Activated CD8-positive, alpha-beta memory T cell treated with anti-CD3 and anti-CD28 coated beads, Interleukin-2, amount 50 U/mL, for 4 hours (primary cell): ENCODE results near the gene CYB561D1.

Source experiments
- DNase-seq: peaks from one replicate; pipeline ENCODE4 v3.0.0-alpha.2; 2020

CYB561D1 gene

DNA sequence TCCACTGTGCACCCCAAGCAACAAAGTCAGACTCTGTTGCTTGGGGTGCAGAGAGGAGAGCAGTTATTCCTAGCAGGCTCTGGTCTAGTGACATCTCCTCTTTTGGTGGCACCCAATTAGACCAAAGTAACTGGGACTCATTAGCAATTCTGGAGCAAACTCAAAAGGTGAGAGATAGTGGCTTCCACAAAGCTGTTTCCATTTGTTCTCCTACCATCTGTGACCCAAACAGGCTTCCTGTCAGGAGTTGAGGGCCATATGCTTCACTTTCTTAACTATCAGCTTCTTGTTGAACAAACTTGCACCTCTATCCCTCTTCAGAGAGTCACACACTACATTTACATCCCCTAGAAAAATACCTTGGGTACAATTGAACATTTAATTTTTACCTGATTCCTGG lies 11.7 kb upstream of the CYB561D1 start:
- no peak for DNase-seq

DNA sequence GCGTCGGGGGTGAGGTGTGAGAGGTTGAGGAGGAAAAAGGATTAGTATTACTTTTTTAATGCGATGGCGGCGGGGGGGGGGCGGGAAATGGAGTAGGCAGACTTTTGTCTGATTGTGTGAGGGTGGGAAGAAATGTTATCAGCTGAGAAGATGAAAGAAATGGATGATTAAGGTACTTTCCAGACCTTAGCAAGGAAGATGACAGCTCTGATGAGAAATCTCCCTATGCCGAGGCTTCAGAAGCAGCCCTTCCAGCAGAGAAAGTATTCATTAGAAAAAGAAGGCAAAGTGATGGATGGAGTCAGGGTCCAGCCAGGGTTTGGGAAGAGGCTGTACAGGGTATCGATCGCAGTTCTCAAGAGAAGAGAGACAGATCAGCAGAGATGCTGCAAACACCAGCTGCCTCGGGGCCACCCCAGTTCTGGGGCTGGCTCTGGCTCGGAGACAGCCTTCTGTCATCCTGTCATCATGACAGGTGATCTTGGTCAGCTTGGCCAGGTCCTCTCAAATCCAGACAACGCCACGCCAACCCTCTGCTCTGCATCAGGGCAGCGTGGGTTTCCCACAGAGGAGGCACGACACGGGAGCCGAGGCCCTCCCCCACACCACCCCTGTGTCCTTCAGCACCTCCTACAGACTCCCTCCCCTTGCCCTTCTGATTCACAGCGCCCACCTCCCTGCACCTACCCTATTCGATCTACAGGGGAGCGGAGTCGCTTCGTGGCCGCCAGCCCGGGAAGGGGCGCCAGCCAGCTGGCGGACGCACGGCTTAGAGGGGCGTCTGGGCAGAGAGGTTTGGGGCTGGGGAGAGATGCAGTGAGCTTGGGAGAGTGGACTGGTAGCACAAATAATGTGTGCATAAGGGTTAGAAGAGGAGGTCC lies 10.9 kb upstream of the CYB561D1 start:
- DNase-seq: peak; percentile 45

DNA sequence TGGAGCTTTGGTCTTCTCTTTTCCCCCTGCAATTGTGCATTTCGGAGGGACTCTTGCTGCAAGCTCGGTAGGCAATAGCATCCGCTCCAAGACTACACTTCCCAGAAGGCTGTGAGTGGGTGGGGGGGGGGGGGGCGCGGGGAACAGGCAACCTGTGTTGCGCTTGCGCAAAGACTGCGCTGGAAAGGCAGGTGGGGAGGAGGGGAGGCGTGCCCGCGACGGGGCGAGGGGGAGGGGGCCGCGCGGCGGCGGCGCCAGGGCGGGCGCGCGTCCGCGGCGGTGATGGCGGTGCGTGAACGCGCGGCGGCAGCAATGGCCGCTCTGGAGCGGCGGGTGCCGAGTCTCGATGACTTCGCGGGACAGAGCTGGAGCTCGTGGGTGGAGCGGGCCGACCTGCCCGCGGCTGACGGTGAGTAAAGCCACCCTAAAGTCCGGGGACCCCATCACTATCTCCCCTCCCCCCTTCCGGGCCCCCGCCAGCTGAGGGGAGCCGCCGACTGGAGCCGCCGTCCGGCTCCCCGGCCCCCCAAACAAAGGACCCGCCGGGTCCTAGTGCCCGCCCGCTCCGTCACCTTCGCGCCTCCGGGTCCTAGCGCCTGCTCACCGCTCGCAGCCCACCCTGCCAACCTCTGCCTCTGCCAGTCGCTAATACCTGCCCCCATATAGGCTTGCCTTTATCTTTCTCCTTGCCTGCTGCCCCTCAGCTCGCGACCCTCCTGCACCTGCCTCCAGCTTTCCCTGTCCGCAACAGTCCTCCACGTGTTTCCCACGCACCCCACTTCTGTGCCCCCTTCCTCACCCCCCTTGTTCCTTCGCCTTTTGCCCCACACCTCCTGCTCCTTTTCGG lies 10.0 kb upstream of the CYB561D1 start, which contains the start of gene ATXN7L2:
ATXN7L2 (plus strand) TSS at position 234 of the 847 bp plus-strand sequence; CDS start at position 283, 49 bp downstream.
- DNase-seq: peak; percentile 91

DNA sequence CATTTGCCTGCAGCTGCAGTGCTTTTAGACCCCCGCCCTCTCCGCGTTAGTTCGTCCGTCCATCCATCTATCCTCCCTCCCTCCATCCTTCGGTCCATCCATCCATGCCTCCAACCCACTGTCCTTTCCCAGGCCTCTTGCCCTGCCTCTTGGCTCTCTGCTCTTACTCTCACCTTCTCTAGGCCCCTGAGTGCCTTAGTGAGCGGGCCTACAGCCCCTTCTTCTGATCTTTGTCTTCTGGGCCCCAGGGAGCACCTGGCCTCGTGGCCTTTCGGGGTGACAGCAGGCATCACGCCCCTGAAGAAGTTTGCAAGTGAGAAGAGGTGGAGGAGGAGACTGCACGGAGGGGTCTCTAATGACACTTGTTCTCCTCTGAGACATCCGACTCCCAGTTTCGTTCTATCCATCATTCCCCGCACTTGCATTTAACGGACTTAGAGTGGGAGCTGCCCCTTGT lies 9.3 kb upstream of the CYB561D1 start:
- DNase-seq: no peak

DNA sequence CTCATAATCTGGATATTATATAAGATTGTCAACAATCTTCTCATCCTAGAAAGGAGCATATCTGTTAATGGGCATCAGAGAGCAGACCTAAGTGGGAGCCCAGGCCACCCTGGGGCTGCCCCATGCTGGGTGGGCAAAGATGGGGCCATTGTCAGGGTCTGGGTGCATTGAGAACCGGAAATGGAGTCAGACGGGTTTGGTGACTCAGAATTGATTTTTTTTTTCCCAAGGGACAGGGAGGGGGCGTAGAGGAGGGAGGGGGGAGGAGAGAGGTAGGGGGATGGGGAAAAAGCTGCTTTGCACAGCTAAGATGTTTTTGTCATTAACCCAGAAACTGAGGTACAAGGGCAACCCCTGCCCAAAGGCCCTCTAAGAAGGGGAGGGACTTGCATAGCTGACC lies 8.9 kb upstream of the CYB561D1 start:
- no peak for DNase-seq

DNA sequence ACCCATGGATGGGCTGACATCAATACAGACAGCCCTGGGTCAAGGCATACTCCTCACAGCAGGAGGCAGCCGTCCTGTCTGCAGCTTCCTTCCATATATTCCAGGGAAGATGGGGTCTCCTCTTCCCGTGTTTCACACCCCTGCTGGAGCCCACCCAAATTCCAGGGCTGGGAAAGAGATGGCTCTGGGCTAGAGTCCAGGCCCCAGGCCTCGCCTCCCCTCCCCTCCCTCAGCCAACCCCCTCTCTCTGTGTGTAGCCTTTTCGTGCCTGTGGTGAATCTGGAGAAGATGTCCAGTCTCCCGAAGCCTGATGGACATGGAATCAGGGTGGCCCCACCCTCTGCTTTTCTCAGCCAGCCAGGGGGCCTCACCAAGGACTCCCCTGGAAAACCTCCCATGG lies 6.6 kb upstream of the CYB561D1 start:
- no peak for DNase-seq

DNA sequence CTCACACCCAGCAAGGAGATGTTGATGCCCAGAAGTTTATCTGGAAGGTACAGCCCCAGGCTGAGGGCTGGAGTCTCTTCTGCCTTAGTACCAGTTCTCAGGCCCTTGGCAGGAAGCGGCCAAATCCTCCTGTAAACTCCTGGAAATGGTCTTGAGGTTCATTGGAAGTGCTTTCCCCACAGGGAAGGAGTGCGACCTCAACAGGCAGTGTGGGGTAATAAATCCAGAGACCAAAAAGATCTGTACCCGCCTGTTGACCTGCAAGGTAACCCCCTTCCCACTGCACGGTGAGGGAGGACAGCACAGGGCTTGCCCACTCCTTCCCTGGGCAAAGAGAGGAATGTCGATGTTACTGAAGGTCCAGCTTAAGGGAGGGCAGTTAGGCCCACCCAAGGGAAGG lies 5.7 kb upstream of the CYB561D1 start:
- no peak for DNase-seq

DNA sequence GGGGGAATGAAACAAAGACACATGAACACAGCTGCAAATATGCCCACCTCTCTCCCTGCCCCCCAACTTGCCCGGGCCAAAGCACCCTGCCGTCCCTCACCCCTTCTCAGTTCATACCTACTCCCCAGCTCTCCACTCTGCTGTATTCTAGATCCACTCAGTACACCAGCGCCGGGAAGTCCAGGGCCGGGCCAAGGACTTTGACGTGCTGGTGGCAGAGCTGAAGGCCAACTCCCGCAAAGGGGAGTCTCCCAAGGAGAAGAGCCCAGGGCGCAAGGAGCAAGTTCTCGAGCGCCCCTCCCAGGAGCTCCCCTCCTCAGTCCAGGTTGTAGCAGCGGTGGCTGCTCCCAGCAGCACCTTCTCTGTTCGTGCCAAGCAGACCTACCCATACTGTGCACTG lies 5.2 kb upstream of the CYB561D1 start:
- DNase-seq: no peak

DNA sequence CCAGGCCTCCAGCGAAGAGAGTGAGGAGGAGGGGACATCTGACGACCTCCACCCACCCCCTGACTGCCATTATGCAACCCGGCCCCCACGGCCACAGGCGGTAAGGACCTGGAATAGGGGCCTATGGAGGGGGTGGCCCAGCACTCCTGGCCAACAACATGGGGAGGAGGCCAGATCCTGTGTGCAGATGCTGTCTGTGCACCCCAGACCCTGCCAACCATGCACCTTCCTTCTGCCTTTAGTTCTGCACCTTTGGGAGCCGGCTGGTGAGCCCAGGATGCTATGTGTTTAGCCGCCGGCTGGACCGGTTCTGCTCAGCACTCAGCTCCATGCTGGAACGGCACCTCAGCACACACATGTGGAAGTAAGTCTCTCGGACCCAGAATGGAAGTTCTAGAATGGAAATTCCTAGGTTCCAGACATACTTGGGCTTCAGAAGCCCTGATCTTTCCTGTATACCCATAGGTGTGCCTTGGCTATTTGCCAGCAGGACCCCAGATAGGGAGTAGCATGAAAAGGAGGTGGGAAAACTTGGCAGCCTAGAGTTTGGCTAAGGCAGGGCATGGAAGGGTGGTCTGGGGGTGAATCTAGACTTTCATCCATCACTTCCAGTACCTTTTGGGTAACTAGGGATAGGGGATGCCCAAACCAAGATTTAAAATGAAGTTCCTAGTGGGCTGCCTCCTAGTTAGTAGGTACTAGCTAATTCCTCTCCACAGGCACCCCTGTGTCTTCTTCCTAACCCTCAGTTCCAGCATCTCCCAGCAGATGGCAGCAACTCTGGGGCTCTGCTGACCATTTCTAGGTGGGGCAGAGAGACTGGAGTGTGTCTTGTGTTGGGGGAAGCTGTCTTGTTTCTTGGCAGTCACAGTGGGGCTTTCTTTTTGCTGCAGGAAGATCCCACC lies 3.6 kb upstream of the CYB561D1 start:
- peak; percentile 78 for DNase-seq

DNA sequence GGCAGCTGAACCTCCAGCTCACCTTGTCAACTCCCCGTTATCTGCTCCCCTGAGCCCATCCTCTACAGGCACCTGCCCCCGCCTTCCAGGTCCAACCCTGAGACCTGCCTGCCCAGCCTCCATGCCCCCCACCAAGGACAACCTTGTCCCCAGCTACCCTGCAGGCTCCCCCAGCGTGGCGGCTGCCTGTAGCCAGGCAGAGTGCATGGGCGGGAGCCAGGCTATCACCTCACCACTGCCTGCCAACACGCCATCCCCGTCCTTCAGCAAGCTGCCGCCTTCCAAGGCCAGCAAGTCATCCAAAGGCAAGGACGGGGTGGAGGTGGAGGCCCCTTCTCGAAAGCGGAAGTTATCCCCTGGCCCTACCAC lies 3.0 kb upstream of the CYB561D1 start:
- no peak for DNase-seq

DNA sequence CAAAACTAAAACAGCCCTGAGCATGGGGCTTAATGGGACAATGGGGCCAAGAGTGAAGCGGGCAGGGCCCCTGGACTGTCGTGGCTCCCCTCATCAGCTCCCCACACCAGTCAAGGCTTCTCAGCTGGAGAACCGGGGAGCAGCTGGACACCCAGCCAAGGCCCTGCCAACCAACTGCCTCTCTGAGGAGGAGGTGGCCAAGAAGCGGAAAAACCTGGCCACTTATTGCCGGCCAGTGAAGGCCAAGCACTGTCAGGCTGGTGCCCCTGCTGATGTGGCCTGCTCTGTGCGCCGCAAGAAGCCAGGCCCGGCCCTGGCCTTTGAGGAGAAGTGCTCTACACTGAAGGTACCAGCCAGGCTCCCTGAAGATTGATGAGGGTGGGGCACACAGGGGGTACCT lies 2.5 kb upstream of the CYB561D1 start:
- DNase-seq: no peak

DNA sequence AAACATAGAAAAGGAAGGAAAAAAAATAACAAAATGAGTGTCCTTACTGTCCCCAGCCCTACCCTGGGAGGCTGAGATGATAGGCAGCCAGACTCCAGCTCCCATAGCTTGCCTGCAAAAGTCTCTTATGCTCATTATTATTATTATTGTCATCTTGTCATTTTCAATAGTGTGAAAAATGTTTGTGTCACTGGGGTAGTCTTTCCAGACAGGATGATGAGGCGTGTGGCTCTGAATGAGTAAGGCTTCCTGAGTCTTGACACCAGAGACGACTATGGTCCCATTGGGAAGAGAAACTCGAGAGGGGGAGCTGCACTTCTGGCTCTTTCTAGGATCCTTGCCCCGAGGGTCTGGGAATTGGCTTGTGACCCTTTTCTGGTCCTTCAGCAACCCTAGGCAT lies 1.1 kb upstream of the CYB561D1 start:
- DNase-seq: no peak

DNA sequence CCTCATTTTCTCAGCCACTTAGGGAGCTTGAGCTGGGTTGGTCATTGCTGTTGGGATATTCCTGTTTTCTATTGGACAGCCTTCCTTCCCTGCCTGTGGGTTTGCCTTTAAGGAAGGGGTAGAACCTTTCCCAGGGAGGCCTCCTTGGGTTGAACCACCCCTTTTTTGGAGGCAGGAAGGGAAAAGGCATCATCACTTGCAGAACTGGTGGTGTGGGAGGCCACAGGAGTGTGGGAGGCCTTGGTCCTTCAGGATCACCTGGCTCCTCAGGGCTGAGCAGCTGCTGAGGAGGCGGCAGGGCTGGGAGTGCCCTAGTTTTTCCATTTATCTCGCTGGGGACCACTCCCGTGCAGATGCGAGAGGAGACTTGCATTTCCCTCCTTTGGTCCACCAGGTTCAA lies 667 bp upstream of the CYB561D1 start:
- DNase-seq: no peak

DNA sequence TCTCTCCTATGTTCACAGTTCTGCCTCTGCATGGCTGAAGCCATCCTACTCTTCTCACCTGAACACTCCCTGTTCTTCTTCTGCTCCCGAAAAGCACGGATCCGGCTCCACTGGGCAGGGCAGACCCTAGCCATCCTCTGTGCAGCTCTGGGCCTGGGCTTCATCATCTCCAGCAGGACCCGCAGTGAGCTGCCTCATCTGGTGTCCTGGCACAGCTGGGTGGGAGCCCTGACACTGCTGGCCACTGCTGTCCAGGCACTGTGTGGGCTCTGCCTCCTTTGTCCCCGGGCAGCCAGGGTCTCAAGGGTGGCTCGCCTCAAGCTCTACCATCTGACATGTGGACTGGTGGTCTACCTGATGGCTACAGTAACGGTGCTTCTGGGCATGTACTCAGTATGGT lies 1.8 kb downstream of the CYB561D1 start:
- DNase-seq: no peak

DNA sequence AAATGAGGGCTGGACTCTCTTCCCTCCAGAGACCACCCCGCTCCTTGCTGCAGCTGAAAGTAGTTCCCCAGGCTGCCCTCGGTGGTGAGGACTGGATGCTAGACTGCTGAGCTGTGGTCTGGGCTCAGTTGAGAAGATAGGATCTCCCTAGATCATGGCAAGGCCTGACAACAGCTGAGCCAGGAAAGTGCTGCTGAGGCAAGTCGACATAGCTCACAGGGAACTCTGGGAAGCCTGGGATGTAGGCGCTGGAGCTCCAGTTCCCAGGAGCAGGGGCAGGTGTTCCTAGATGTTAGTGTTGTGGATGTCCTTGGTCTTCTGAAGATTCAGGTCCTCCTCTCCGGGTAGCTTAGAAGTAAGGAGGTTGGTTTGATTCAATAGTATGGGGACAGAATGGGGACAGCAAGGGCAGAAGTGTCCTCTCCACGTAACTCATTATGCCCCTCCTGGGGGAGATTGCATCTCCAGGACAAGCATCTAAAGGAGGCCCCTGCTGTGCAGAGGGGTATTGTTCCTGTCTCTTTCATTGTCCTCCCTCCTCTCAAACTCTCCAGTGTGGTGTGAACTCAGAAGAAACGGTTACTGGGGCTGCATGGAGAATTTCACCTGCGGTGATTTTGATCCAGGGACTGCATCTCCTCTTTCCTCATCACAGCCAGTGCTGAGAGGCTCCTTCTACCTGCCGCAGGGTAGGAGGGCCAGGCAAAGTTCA lies 3.7 kb downstream of the CYB561D1 start:
- DNase-seq: no peak

DNA sequence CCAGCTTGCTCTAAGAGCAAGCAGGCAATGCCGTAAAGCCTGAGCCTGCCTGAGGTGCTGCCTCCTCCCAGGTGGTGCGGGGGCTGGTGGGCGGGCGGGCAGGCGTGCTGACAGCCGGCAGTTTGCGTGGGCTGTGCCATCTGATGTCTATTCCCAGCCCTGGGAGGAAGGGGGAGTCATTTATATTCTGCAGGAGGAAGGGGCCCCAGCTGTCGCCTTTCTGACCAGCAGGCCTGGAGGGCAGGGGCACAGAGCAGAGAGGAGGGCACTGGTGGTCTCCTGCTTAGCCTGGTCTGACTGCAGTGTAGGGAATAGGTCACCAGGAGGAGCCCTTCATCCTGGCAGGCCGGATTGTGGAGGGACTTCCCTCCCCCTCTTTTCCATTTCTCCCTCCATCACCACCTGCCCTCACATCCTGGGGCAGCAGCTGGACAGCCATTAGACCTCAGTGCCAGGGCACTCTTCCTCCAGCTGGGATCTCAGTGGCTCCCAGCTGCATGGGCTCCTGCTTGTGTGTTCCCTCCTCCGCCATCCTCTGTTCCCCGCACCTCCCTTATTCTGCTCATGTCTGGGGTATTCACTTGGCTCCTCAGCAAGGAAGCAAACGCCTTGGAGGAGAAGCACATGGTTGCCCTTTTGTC lies 4.4 kb downstream of the CYB561D1 start:
- DNase-seq: peak; percentile 50

DNA sequence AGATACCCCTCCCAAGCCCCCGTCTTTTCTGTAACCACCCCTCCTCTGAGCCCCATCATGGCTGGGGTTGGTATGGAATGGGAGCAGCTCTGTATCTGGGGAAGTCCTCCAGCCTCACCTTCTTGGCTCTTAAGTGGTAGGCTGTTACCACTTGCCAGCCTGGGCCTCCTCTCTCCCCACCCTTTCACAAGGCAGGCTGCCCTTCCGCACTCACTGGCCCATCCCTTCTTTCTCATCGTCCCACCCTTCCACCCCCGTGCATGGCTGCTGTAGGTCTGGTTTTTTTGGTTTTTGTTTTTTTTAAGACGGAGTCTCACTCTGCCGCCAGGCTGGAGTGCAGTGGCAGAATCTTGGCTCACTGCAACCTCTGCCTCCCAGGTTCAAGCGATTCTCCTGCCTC lies 5.2 kb downstream of the CYB561D1 start:
- no peak for DNase-seq

DNA sequence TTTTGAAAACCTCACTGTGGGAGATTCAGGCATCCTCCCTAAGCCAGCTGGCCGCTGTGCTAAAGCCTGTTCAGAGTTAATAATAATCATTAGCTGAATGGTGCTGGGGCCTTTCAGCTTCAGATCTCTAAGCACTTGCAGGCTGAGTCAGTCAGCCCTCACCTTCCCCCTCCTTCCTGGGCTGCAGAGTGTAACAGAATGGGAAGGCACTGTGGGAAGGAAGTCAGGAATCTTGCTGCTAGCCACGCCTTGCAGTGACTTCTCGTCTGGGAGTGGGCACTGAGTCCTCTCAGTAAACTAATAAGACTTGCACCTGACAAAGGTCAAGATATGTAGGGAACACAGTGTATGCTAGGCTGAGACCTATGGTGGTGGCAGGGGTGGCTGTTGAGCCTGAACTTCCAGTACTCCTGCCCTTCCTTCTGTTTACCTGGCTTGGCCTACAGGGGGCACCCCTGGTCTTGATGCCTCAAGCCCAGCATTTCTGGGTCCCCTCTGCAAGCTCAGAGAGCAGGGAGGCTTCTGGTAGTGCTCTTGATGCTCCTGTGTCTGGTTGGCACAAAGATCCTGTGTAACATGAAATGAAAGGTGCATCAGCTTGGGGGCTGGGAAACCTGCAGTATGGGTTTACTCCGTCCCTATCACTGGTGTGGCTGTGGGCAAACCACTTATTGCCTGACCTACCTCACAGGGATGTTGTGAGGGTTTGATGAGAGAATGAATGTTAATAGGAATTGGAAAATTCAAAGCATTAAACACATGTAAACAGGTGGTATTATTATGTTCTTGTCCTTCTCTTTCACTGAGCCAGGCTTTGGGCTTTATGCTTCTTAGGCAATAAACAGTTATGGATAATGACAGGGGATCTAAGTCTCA lies 6.0 kb downstream of the CYB561D1 start:
- peak; percentile 63 for DNase-seq

DNA sequence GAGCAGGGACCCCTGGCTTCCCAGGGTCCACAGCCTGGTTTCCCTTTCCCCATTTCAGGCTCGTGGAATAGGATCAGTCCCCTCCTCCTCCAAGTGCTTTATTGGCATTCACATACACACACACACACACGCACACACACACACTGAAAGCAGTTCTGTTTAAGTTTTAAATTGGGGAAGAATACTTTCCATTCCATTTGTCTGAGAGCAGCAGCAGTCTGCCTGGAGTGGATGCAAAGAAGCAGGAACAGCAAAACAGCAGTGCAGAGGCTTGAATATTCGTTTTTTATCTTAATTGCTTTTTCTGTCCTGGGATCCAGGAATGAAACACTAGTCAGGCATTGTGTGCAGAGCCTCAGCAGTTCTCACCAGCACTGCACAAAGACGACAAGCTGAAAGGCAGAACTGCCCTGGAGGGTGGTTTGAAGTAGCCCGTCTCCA lies 7.1 kb downstream of the CYB561D1 start:
- no peak for DNase-seq

DNA sequence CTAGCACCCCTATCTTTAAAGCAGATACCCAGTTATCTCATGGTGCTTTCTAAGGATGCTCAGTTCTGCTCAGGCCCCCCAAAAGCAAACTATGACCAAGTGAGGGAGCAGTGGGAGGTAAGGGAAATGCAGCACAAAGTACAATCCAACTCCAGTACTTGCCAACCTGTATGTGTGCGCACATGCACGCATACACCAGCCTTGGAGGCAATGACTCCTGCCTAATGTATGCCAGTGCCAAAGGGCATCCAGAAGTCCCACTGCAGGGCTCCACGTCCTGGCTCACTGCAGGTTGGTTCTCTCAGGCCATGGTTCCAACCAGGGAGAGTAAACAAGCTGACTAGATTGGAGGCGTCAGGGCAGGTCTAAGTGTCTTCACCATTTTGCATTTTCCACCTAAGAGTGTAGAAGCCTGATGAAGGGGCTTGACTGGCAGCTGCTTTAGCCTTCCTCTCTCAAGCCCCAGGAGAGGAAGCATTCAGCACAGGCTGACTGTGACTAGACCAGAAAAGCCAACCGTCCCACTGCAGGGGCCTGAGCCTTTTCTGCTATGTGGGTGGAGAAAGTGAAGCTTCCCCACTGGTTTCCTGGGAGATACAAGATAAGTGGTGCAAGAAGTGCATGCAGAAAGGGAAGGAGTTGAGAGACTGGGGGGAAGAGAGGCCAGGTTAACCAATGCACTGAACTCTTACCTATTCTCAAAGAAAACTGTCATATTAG lies 7.9 kb downstream of the CYB561D1 start:
- DNase-seq: no peak
